HepG2 (cell line): ENCODE data around the gene SRGAP2B. TPM values are rescaled to one million over a fixed set of nuclear protein-coding genes. Genes with fewer than 3 reads are reported as not detected.
"Not testable (repeated sequence)": the region's sequence is repeated elsewhere in the genome, so short reads cannot be mapped to it uniquely, and the experiment has no call there.

Source experiments
- ATAC-seq: fragments of 200-7000 bp; cut with Tn5 transposase; 3 replicates; pipeline ENCODE4 v1.9.1; 2020; ENCODE audit warnings: mild to moderate bottlenecking, moderate library complexity
- BruUV-seq: library from RNA; stranded (reverse); fragments of 400-500 nt; replicated peaks from 2 replicates; lab custom pipeline; 2021; lab: Mats Ljungman, UMichigan
- CTCF ChIA-PET: fragments of 300-600 bp; formaldehyde crosslinking; extraction: SDS; loops from one replicate; lab custom pipeline; 2021; ENCODE audit warnings: low total read pairs, inconsistent platforms, low intra/inter-chr PET ratio; lab: Yijun Ruan, JAX
- POLR2A ChIA-PET: fragments of 350-600 bp; sonication (Branson Sonifier 250); formaldehyde crosslinking; loops from one replicate; lab custom pipeline; 2020; ENCODE audit warnings: antibody characterized with exemption, inconsistent platforms; lab: Yijun Ruan, JAX
- DNase-seq: peaks from one replicate; pipeline ENCODE4 v3.0.0-alpha.2; 2015; ENCODE audit warnings: low spot score
- FAIRE-seq: peaks from 3 replicates; lab custom pipeline; 2011; peaks lifted over from hg19 to GRCh38; lab: Jason Lieb, UNC
- H2AFZ ChIP-seq: one replicate; pipeline ENCODE4 v1.6.1; 2011; ENCODE audit warnings: low read length, inconsistent platforms
- H3K27ac ChIP-seq: fragments of 300-600 bp; 3 replicates; pipeline ENCODE4 v1.8.0; 2011; ENCODE audit warnings: mixed run types, mild to moderate bottlenecking, mixed read lengths, low read length, inconsistent platforms; ENCODE audit not compliant: insufficient read depth; ENCODE audit errors: extremely low read length
- H3K27me3 ChIP-seq, 2 experiments: fragments of 200-600 bp in 1 of 2; 2 replicates in 1 of 2; 3 replicates in 1 of 2; pipeline versions ENCODE4 v1.6.0 to v1.8.0; 2011; ENCODE audit warnings: low read length in 2 of 2, mild to moderate bottlenecking in 2 of 2, moderate library complexity in 2 of 2, inconsistent platforms in 1 of 2; ENCODE audit not compliant: insufficient read depth in 2 of 2, control insufficient read depth in 1 of 2
- H3K36me3 ChIP-seq, 2 experiments: fragments of 200-600 bp in 1 of 2; replicated peaks in 1 of 2; 2 replicates in 1 of 2; 3 replicates in 1 of 2; pipeline versions ENCODE4 v1.5.1 to v1.8.0; 2011; ENCODE audit warnings: low read length in 2 of 2, inconsistent platforms in 1 of 2; ENCODE audit not compliant: insufficient read depth in 2 of 2, control insufficient read depth in 1 of 2
- H3K4me1 ChIP-seq: 2 replicates; pipeline ENCODE4 v1.5.1; 2012; ENCODE audit warnings: low read length, inconsistent platforms; ENCODE audit not compliant: insufficient read depth
- H3K4me2 ChIP-seq: 2 replicates; pipeline ENCODE4 v1.6.0; 2011; ENCODE audit warnings: low read depth, low read length, inconsistent platforms
- H3K4me3 ChIP-seq, 3 experiments: fragments of 200-600 bp in 1 of 3; sonication (generic), shearing (Covaris generic) in 1 of 3; replicated peaks in 1 of 3; 2 replicates each; pipeline ENCODE4 v1.5.1; 2011 to 2016; ENCODE audit warnings: low read length in 3 of 3, inconsistent platforms in 2 of 3, low read depth in 2 of 3, mild to moderate bottlenecking in 2 of 3, control low read depth in 1 of 3, mixed read lengths in 1 of 3; ENCODE audit not compliant: insufficient read depth in 1 of 3
- H3K79me2 ChIP-seq: one replicate; pipeline ENCODE4 v1.6.1; 2011; ENCODE audit warnings: low read length, inconsistent platforms; ENCODE audit not compliant: insufficient read depth
- H3K9ac ChIP-seq: 2 replicates; pipeline ENCODE4 v1.6.0; 2011; ENCODE audit warnings: mild to moderate bottlenecking, low read depth, low read length, inconsistent platforms; ENCODE audit not compliant: insufficient read depth
- H3K9me3 ChIP-seq: 2 replicates; pipeline ENCODE4 v1.5.1; 2012; ENCODE audit warnings: mild to moderate bottlenecking, low read length
- H4K20me1 ChIP-seq: 2 replicates; pipeline ENCODE4 v1.6.0; 2011; ENCODE audit warnings: inconsistent platforms, mild to moderate bottlenecking, low read length, moderate library complexity; ENCODE audit not compliant: insufficient read depth
- WGBS: methylation state at CpG from one replicate; pipeline ENCODE4 v1.1.6; 2017; ENCODE audit warnings: low lambda C conversion rate; 5-methylcytosine and 5-hydroxymethylcytosine counted together
- in situ Hi-C: cut with HindIII; loops from 2 replicates; pipeline ENCODE4 v1.10.0; 2017; ENCODE audit warnings: low pct_unique_long_range_greater_than_20kb; ENCODE audit not compliant: extremely low pct_ligation_motif_present
- intact Hi-C: fragments of 100-400 bp; cut with micrococcal nuclease; formaldehyde crosslinking; loops from one replicate; pipeline ENCODE4 v1.10.0; 2022; ENCODE audit not compliant: unreplicated experiment
- polyA plus RNA-seq, 8 experiments: library from polyadenylated mRNA; depleted of rRNA in 3 of 8; stranded (reverse) in 7 of 8; unstranded in 1 of 8; fragments of >200 nt; fragmentation: Illumina TruSeq in 4 of 8; extraction: Trizol in 4 of 8; gene quantifications; 2 replicates each; pipeline versions ENCODE4 v1.2.1 to v1.2.3, GENCODE V29; 2011 to 2016; ENCODE audit warnings: low read depth in 4 of 8, missing spikeins in 1 of 8, mixed read lengths in 1 of 8; ENCODE audit not compliant: insufficient read depth in 1 of 8
- total RNA-seq, 5 experiments: library from RNA; depleted of rRNA; stranded (reverse); fragments of >200 nt; fragmentation: Illumina TruSeq; extraction: Trizol; gene quantifications; 2 replicates each; pipeline ENCODE4 v1.2.3, GENCODE V29; 2016; ENCODE audit warnings: low read depth in 1 of 5

SRGAP2B gene
- total and polyA plus RNA-seq, 2 of the 13 experiments (the other 11 are each of a cell fraction or from before 2014, with no cell fraction given) = 9.2 to 16.1 TPM

DNA sequence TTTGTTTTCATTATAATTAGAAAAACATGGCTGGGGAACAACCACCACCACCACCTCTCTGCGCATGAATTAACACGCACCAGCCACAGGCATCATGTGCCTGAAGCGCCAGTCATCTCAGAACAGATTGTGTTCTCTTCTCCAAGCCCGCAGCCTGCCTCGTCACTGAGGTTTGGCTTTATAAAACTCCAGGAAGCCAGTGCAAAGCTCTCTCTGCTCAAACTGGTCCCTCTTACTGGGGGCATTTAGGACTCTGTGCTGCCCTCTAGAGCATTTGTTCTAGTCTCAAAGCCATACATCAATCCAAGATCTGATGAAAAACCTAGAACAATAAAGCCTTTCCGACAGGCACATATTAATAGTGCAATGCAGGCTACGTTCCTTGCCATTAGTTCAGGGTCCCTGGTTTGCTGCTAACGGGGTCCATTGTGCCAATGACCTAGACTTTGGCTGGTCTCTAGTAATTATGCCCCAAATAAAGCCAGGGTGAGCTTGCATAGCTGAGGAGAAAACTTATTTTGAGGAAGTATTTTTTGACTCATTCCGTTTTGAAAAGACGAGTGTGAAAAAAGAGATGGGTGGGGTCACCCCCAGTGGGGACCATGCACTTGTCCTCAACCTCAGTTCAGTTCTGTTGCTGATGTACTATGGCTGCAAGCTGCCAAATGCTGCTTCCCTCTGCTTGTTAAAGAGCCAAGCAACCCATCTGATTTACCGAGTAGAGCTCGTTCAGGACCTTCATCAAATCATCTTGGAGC lies 181.0 kb downstream of the SRGAP2B start:
- H3K4me3 ChIP-seq, H3K9me3 ChIP-seq, intact Hi-C loops, CTCF ChIA-PET, DNase-seq, H3K9ac ChIP-seq, H2AFZ ChIP-seq, H3K79me2 ChIP-seq, H3K36me3 ChIP-seq, H3K4me1 ChIP-seq, BruUV-seq, H3K27ac ChIP-seq, H3K4me2 ChIP-seq, H4K20me1 ChIP-seq, H3K27me3 ChIP-seq, POLR2A ChIA-PET, in situ Hi-C loops: not testable (repeated sequence)
- peak; percentile 79 for ATAC-seq
- 69% methylated on average over 2 of the region's 12 CpGs for WGBS
- FAIRE-seq = peak; percentile 60

GRCh38 chr1:144913458-144913857 lies 181.7 kb downstream of the SRGAP2B start:
- H3K79me2 ChIP-seq, BruUV-seq, H3K9me3 ChIP-seq, in situ Hi-C loops, H3K27me3 ChIP-seq, CTCF ChIA-PET, H3K4me3 ChIP-seq, FAIRE-seq, H3K4me2 ChIP-seq, intact Hi-C loops, H2AFZ ChIP-seq, H3K36me3 ChIP-seq, POLR2A ChIA-PET, DNase-seq, ATAC-seq, H3K9ac ChIP-seq, H3K4me1 ChIP-seq, H3K27ac ChIP-seq, H4K20me1 ChIP-seq: not testable (repeated sequence)
- WGBS = no CpG with 5 or more reads among the region's 3 CpGs

DNA sequence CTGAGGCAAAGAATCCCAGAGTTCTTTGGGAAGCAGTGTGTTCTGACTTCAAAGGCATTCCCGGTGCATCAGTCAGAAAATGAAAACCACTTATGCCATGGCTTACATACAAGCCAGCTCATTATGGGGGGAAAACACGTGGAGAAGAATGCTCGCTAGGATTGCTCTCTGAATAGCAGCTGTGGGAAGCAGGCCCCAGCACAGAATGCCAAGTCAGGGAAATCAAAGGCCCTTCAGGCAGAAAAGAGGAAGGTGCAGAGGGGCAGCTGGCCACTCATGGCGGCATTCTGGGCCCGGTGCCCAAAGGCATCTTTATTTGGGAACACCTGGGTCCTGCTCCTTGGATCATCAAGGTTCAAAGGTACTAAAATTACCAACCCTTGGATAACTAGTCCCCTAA lies 184.4 kb downstream of the SRGAP2B start:
- H3K27me3 ChIP-seq, H3K9me3 ChIP-seq, H4K20me1 ChIP-seq, H3K4me3 ChIP-seq, POLR2A ChIA-PET, intact Hi-C loops, FAIRE-seq, H3K36me3 ChIP-seq, CTCF ChIA-PET, H3K4me1 ChIP-seq, H2AFZ ChIP-seq, H3K27ac ChIP-seq, H3K79me2 ChIP-seq, DNase-seq, H3K9ac ChIP-seq, H3K4me2 ChIP-seq, ATAC-seq, in situ Hi-C loops: not testable (repeated sequence)
- TSS peak; percentile 64 for BruUV-seq
- no CpG with 5 or more reads among the region's 5 CpGs for WGBS

DNA sequence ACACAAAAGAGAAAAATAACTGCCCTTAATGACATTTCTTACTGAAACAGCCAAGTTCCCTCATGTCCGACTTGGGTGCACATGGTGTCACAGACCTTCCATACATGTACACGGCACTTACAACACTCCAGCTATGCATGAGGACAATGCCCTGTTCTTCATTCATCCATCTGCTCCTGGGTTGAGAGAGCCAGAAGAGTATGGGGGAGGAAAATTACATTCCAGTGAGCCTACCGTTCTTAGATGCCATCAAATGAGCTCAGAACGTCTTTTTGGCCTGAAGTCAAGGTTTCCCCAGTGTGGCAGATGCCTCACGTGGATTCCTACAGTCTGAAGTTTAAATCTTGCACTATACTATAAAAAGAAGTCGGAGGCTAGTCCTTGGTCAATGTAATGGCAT lies 194.3 kb downstream of the SRGAP2B start:
- H2AFZ ChIP-seq, H3K9me3 ChIP-seq, H3K79me2 ChIP-seq, H3K4me2 ChIP-seq, H3K4me1 ChIP-seq, H3K9ac ChIP-seq, H3K27me3 ChIP-seq, CTCF ChIA-PET, H3K36me3 ChIP-seq, BruUV-seq, FAIRE-seq, H4K20me1 ChIP-seq, POLR2A ChIA-PET, in situ Hi-C loops, DNase-seq, H3K4me3 ChIP-seq, intact Hi-C loops, ATAC-seq, H3K27ac ChIP-seq: not testable (repeated sequence)
- WGBS = no CpG with 5 or more reads among the region's 6 CpGs
